ENCODE data around the gene LINC01488. TPM values are rescaled to one million over a fixed set of nuclear protein-coding genes. Genes with fewer than 3 reads are reported as not detected.

Gene LINC01488
- total and polyA plus RNA-seq, 2 of the 13 experiments (the other 11 are each of a cell fraction or from before 2014, with no cell fraction given): 0.26 to 0.58 TPM

DNA sequence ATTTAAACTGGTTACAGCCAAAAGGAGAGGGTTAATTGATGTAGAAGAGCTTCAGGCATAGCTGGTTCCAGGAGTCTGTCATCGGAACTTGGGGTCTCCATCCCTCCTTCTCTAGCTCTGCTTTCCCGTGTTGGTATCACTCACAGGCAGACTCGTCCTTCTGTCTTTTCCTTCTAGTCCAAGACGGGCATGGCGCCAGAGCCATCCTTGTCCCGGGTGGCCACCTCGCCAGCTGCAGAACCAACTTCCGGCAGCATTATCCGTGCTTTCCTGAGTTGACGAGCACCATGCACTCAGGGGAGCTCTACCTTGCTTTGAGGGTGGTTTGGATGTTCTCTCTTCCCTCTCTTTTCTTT, 14.7 kb downstream of the LINC01488 start:
- CTCF ChIA-PET (ENCODE audit: low intra/inter-chr PET ratio, low total read pairs): no interaction called here
- Histone ChIP-seq H3K4me2 (ENCODE audit: low read depth, low read length) (peak overlapping the region; percentile 88; the same call in 1 of the 2 replicates), H3K27ac (ENCODE audit: extremely low read length, insufficient read depth, low read length) (peak overlapping the region; percentile 73), H3K9ac (ENCODE audit: insufficient read depth, low read depth, low read length) (peak overlapping the region; percentile 74), H3K4me1 (ENCODE audit: insufficient read depth, low read length) (peaks cover 75% of the 10 kb centered on the region), H3K27me3 (ENCODE audit: control insufficient read depth in 1 of 2, insufficient read depth in 2 of 2, low read length in 2 of 2) (peaks cover 0 to 3% of the 10 kb centered on the region in 2 experiments; a peak in 2 of 5 replicates), H2AFZ (ENCODE audit: low read length) (no peak overlapping the region), H3K4me3 (replicated peaks in 1 of 3; ENCODE audit: insufficient read depth in 1 of 3, low read depth in 2 of 3, low read length in 3 of 3) (no peak overlapping the region), H3K36me3 (replicated peaks in 1 of 2; ENCODE audit: control insufficient read depth in 1 of 2, insufficient read depth in 2 of 2, low read length in 2 of 2) (no peaks in the 10 kb centered on the region), H3K9me3 (ENCODE audit: low read length) (no peaks in the 10 kb centered on the region), H3K79me2 (ENCODE audit: insufficient read depth, low read length) (no peaks in the 10 kb centered on the region), H4K20me1 (ENCODE audit: insufficient read depth, low read length) (no peaks in the 10 kb centered on the region)
- in situ Hi-C loops (cut with HindIII; ENCODE audit: extremely low pct_ligation_motif_present, low pct_unique_long_range_greater_than_20kb) (no loop called here), intact Hi-C loops (cut with micrococcal nuclease; ENCODE audit: unreplicated experiment) (loop anchor here (2.0 to 10.0 kb wide), 2 partner anchors 27 to 149 kb away; partner anchors contain the start of gene CCND1)
- 96% methylated on average over 10 of the region's 10 CpGs for WGBS (ENCODE audit: low lambda C conversion rate)
- FAIRE-seq: no peak
- POLR2A ChIA-PET: interaction anchor here (0.6 to 2.6 kb wide), 5 partner anchors 11 to 147 kb away, joined by 3 to 16 read pairs (median 4); a partner anchor contains a TSS
- no peak for DNase-seq (ENCODE audit: low spot score)
- TF ChIP-seq ZNF329 (CRISPR knock-in tag; IDR thresholded peaks at IDR 0.05; ENCODE audit: low read depth) (peak; percentile 95), ZMYM3 (CRISPR knock-in tag; IDR thresholded peaks at IDR 0.05) (no peak)
- ATAC-seq: no peak
- no TSS peak for BruUV-seq (replicated peaks)

DNA sequence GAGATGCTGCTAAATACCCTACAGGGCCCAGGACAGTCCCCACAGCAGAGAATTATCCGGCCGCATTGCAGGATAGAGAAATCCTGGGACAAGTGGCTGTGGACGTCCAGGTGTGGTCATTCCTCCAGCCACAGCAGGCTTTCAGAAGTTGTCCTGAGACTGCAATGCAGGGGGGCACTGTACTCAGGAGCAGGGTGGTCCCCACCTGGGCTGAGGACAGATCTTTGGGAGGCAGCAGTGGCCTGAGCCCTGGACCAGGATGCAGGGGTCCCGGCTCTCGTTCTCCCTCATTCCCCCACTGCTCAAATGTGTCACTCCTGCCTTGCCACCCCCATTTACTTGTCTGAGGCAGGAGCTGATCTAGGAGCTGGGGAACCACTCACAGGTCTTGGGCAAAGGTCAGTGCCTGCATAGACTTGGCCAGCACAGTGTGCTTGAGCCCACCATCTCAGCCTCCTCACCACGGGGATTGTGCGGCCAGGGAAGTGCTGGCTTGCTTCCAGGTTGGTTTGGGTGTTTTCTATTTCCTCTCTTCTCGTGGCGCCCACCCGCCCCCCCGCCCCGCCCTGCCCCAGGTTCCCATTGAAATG, 15.3 kb downstream of the LINC01488 start:
- ChIA-PET CTCF (ENCODE audit: low intra/inter-chr PET ratio, low total read pairs) (no interaction called here), POLR2A (interaction anchor here (0.6 to 2.6 kb wide), 10 partner anchors 12 to 340 kb away, joined by 3 to 16 read pairs (median 4); a partner anchor contains a TSS)
- ATAC-seq (peak; percentile 41), DNase-seq (ENCODE audit: low spot score) (no peak), FAIRE-seq (no peak)
- H3K9ac ChIP-seq (ENCODE audit: insufficient read depth, low read depth, low read length): peak overlapping the region; percentile 74
- H3K4me1 ChIP-seq (ENCODE audit: insufficient read depth, low read length): peaks cover 69% of the 10 kb centered on the region
- no peaks in the 10 kb centered on the region for H3K9me3 ChIP-seq (ENCODE audit: low read length)
- no peaks in the 10 kb centered on the region for H4K20me1 ChIP-seq (ENCODE audit: insufficient read depth, low read length)
- intact Hi-C loops (cut with micrococcal nuclease; ENCODE audit: unreplicated experiment): loop anchor here (1.0 to 10.0 kb wide), 3 partner anchors 28 to 148 kb away; partner anchors contain the start of gene CCND1
- H3K27ac ChIP-seq (ENCODE audit: extremely low read length, insufficient read depth, low read length): peak overlapping the region; percentile 73
- whole genome bisulfite sequencing (ENCODE audit: low lambda C conversion rate): 50% methylated on average over 4 of the region's 12 CpGs
- H3K4me3 ChIP-seq (replicated peaks in 1 of 3; ENCODE audit: insufficient read depth in 1 of 3, low read depth in 2 of 3, low read length in 3 of 3): peak overlapping the region in 2 of 3 experiments; percentile 39 to 63; a peak in 4 of 6 replicates
- no peaks in the 10 kb centered on the region for H3K79me2 ChIP-seq (ENCODE audit: insufficient read depth, low read length)
- in situ Hi-C loops (cut with HindIII; ENCODE audit: extremely low pct_ligation_motif_present, low pct_unique_long_range_greater_than_20kb): no loop called here
- BruUV-seq (replicated peaks): TSS peak; percentile 87
- no peaks in the 10 kb centered on the region for H3K36me3 ChIP-seq (replicated peaks in 1 of 2; ENCODE audit: control insufficient read depth in 1 of 2, insufficient read depth in 2 of 2, low read length in 2 of 2)
- no peak overlapping the region for H2AFZ ChIP-seq (ENCODE audit: low read length)
- H3K27me3 ChIP-seq (ENCODE audit: control insufficient read depth in 1 of 2, insufficient read depth in 2 of 2, low read length in 2 of 2): peaks cover 2 to 3% of the 10 kb centered on the region in 2 experiments; a peak in 2 of 5 replicates
- H3K4me2 ChIP-seq (ENCODE audit: low read depth, low read length): peak overlapping the region; percentile 88
- TF ChIP-seq, protein P1, sequence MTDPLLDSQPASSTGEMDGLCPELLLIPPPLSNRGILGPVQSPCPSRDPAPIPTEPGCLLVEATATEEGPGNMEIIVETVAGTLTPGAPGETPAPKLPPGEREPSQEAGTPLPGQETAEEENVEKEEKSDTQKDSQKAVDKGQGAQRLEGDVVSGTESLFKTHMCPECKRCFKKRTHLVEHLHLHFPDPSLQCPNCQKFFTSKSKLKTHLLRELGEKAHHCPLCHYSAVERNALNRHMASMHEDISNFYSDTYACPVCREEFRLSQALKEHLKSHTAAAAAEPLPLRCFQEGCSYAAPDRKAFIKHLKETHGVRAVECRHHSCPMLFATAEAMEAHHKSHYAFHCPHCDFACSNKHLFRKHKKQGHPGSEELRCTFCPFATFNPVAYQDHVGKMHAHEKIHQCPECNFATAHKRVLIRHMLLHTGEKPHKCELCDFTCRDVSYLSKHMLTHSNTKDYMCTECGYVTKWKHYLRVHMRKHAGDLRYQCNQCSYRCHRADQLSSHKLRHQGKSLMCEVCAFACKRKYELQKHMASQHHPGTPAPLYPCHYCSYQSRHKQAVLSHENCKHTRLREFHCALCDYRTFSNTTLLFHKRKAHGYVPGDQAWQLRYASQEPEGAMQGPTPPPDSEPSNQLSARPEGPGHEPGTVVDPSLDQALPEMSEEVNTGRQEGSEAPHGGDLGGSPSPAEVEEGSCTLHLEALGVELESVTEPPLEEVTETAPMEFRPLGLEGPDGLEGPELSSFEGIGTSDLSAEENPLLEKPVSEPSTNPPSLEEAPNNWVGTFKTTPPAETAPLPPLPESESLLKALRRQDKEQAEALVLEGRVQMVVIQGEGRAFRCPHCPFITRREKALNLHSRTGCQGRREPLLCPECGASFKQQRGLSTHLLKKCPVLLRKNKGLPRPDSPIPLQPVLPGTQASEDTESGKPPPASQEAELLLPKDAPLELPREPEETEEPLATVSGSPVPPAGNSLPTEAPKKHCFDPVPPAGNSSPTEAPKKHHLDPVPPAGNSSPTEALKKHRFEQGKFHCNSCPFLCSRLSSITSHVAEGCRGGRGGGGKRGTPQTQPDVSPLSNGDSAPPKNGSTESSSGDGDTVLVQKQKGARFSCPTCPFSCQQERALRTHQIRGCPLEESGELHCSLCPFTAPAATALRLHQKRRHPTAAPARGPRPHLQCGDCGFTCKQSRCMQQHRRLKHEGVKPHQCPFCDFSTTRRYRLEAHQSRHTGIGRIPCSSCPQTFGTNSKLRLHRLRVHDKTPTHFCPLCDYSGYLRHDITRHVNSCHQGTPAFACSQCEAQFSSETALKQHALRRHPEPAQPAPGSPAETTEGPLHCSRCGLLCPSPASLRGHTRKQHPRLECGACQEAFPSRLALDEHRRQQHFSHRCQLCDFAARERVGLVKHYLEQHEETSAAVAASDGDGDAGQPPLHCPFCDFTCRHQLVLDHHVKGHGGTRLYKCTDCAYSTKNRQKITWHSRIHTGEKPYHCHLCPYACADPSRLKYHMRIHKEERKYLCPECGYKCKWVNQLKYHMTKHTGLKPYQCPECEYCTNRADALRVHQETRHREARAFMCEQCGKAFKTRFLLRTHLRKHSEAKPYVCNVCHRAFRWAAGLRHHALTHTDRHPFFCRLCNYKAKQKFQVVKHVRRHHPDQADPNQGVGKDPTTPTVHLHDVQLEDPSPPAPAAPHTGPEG (CRISPR knock-in tag; IDR thresholded peaks at IDR 0.05): 0 out of 2 replicates have a peak, but pooled peaks have one; percentile 2
